MV-4-11 (cell line): ENCODE data around the gene ATOH8.
"Not testable (repeated sequence)": the region's sequence is repeated elsewhere in the genome, so short reads cannot be mapped to it uniquely, and the experiment has no call there.

Experiments used
- DNase-seq: peaks from one replicate; lab custom pipeline; 2025; lab: John Stamatoyannopoulos, UW

ATOH8 gene

DNA sequence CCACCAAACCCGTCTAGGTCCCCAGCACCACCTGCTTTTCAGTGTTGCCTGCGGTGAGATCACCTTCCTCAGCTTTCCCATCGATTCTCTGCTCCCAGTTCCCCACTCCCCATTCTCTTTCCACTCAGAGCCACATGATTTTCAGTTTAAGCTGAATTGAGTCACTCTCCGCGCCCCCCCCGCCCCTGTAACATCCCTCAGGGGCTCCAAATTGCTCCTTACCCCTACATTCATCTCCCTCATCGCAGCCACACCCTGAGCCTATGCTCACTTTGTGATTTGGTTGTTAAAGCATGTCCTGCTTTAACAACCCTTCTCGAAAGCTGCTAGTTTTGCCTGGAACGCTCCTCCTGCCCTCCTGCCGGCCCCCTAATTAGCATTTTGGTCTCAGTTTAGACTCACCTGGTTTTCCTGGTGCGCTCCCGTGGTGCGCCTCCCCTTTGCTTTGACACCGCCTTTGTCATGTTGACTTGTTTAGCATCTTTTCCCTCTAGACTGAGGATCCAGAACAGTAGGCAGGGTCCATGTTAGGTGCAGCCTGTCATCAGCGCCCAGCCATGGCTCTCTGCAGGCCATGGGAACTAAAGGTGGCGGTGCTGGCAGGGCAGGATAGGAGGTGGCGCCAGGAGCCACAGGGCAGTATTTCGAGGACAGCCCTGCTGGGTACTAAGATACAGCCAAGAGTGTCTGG lies 74.2 kb downstream of the ATOH8 start:
- DNase-seq: no peak

DNA sequence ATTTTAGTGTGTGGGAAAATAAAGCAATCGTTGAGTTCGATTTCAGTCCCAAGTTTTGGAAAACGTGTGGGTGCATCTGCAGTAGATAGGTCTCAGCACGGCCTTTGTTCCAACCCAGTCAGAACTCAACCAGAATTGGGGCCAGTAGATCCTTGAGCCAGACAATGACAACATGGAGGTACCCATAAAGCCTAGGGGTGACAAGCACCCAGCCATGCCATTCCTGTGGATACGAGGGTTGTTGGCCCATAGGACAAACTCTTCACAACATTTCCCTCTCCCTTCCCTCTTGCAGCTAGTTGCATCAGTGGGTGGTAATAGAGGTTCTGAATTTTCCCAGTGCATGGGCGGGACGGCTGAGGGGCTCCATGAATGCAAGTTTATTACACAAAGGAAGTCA lies 74.9 kb downstream of the ATOH8 start:
- no peak for DNase-seq

DNA sequence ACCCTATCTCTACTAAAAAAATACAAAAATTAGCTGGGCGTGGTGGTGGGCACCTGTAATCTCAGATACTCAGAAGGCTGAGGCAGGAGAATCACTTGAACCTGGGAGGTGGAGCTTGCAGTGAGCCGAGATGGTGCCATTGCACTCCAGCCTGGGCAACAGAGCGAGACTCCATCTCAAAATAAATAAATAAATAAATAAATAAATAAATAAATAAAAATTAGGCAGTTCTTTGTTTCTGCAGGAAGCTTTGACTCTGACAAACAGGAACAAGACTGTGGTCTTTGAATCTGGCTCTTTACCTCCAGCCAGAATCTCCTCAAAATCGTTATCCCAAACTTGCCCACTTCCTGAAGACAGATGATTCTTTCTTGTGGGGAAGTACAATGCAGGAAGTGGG lies 75.6 kb downstream of the ATOH8 start:
- DNase-seq: not testable (repeated sequence)

DNA sequence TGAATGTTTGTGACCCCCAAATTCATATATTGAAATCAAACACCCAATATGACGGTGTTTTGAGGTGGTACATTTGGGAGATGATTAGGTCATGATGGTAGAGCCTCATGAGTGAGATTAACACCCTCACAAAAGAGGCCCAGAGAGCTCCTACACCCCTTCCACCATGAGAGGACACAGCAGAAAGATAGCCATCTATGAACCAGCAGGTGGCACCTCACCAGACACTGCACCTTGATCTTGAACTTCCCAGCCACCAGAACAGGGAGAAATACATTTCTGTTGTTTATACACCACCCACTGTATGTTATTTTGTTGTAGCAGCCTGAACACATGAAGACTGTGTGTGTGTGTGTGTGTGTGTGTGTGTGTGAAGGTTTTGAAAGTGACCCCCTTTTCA lies 76.9 kb downstream of the ATOH8 start:
- no peak for DNase-seq

DNA sequence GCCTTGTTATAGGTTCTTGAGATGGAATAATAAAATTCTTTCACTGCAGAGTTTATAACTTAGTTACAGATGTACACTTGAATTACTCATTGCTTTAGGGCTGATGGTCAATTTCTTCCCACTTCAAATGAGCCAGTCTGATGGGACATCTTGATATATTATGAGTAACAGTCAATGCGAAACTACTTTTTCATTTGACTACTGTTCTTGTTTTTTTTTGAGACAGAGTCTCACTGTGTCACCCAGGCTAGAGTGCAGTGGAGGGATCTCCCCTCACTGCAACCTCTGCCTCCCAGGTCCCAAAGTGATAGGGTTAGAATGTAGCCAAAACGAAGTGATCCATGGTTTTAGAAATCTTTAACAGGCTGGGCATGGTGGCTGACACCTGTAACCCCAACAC lies 77.9 kb downstream of the ATOH8 start:
- no peak for DNase-seq

DNA sequence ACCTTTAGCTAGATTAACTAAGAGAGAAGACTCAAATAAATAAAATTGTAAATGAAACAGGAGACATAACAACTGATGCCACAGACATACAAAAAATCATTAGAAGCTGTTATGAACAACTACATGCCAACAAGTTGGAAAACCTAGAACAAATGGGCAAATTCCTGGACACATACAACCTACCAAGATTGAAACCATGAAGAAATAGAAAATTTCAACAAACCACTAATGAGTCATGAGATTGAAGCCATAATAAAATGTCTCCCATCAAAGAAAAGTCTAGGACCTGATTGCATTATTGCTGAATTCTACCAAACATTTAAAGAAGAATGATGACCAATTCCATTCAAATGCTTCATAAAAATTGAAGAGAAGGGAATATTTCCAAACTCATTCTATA lies 80.7 kb downstream of the ATOH8 start:
- no peak for DNase-seq
